PC-3 (cell line): Measurements from ENCODE around the gene PRAMEF2. TPM values are rescaled to one million over a fixed set of nuclear protein-coding genes. Genes with fewer than 3 reads are reported as not detected.
A peak's percentile ranks its signal among the peaks of the same experiment; 100 is the strongest.
"Not testable (repeated sequence)": the region's sequence is repeated elsewhere in the genome, so short reads cannot be mapped to it uniquely, and the experiment has no call there.

ENCODE experiments used
- ATAC-seq: fragments of 200-7000 bp; cut with Tn5 transposase; 2 replicates; pipeline ENCODE4 v1.9.1; 2020; ENCODE audit warnings: mild to moderate bottlenecking, moderate library complexity
- BruUV-seq: library from RNA; stranded (reverse); fragments of 400-500 nt; replicated peaks from 2 replicates; lab custom pipeline; 2021; lab: Mats Ljungman, UMichigan
- CTCF ChIA-PET: fragments of 300-600 bp; sonication (Branson Sonifier 250); formaldehyde crosslinking; loops from one replicate; lab custom pipeline; 2022; ENCODE audit warnings: antibody characterized with exemption; lab: Charles Lee
- POLR2A ChIA-PET: fragments of 300-600 bp; sonication (Branson Sonifier 250); formaldehyde crosslinking; loops from one replicate; lab custom pipeline; 2022; ENCODE audit warnings: antibody characterized with exemption; ENCODE audit not compliant: unreplicated experiment; lab: Charles Lee
- DNase-seq: peaks from one replicate; pipeline ENCODE4 v3.0.0-alpha.2; 2015
- H2AFZ ChIP-seq: fragments of 300-600 bp; sonication (generic); 2 replicates; pipeline ENCODE4 v1.6.0; 2016; ENCODE audit warnings: antibody characterized with exemption, low read length
- H3F3A ChIP-seq: fragments of 300-600 bp; sonication (generic); one replicate; pipeline ENCODE4 v1.6.0; 2017; ENCODE audit warnings: antibody characterized with exemption, low read length, control low read depth, mild to moderate bottlenecking; ENCODE audit not compliant: unreplicated experiment
- H3K27ac ChIP-seq: fragments of 300-600 bp; sonication (generic); 2 replicates; pipeline ENCODE4 v1.5.1; 2016; ENCODE audit warnings: mild to moderate bottlenecking, low read length
- H3K27me3 ChIP-seq: fragments of 300-600 bp; sonication (generic); 2 replicates; pipeline ENCODE4 v1.6.1; 2016; ENCODE audit warnings: low read length, mixed read lengths
- H3K36me3 ChIP-seq: fragments of 300-600 bp; sonication (generic); 2 replicates; pipeline ENCODE4 v1.6.1; 2016; ENCODE audit warnings: low read depth, mixed run types, low read length, mixed read lengths
- H3K4me1 ChIP-seq: fragments of 300-600 bp; sonication (generic); 2 replicates; pipeline ENCODE4 v1.5.1; 2016; ENCODE audit warnings: low read length; ENCODE audit not compliant: insufficient read depth
- H3K4me2 ChIP-seq: fragments of 300-600 bp; sonication (generic); 2 replicates; pipeline ENCODE4 v1.6.0; 2016; ENCODE audit warnings: low read length
- H3K4me3 ChIP-seq: fragments of 300-600 bp; sonication (generic); 2 replicates; pipeline ENCODE4 v1.5.1; 2016; ENCODE audit warnings: mild to moderate bottlenecking, low read length, mixed read lengths
- H3K79me2 ChIP-seq: fragments of 300-600 bp; sonication (generic); 2 replicates; pipeline ENCODE4 v1.6.1; 2017; ENCODE audit warnings: low read length, mixed read lengths
- H3K9ac ChIP-seq: fragments of 300-600 bp; sonication (generic); 2 replicates; pipeline ENCODE4 v1.6.0; 2016; ENCODE audit warnings: mild to moderate bottlenecking, low read length
- H3K9me2 ChIP-seq: fragments of 300-600 bp; sonication (generic); replicated peaks from 2 replicates; pipeline ENCODE4 v1.6.1; 2016; ENCODE audit warnings: mixed run types, low read length, mixed read lengths
- H3K9me3 ChIP-seq: fragments of 300-600 bp; sonication (generic); 2 replicates; pipeline ENCODE4 v1.6.1; 2016; ENCODE audit warnings: low read length, mixed read lengths
- H4K20me1 ChIP-seq: fragments of 300-600 bp; sonication (generic); 2 replicates; pipeline ENCODE4 v1.6.1; 2016; ENCODE audit warnings: low read length, mixed read lengths
- intact Hi-C: fragments of 100-400 bp; cut with micrococcal nuclease; formaldehyde crosslinking; loops from 2 replicates; pipeline ENCODE4 v1.9.0; 2023
- total RNA-seq: library from RNA; depleted of rRNA; stranded (reverse); fragments of >200 nt; gene quantifications from 2 replicates; pipeline ENCODE4 v1.2.3, GENCODE V29; 2014
- TF ChIP-seq, protein P1 (sequence below): fragments of 300-600 bp; sonication (generic); conservative IDR thresholded peaks from 2 replicates; pipeline ENCODE4 v1.5.1; 2017; ENCODE audit warnings: antibody characterized with exemption, low read depth, mild to moderate bottlenecking, low read length

Gene PRAMEF2
- total RNA-seq, 1 experiment from 2014 or later = not detected

DNA sequence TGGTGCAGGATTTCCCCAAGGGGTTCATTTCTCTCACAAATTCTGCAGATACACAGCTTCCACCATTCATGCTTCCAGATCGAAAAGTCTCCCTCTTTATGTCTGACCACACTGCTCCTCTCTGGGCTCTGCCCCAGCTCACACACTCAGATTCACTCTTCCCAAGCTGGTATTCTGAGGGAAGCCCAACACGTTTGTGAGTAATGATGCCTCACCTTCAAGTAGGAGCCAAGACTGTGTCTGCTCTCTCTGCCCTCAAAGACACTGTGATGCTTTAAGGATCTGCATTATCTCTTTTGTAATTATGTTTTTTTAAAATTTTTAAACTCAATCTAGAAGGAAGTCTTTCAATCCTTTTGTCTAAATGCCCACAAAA is 45.5 kb upstream of the PRAMEF2 start:
- H3K4me2 ChIP-seq = no peak overlapping the region

GRCh38 chr1:12819061-12819460 is 37.8 kb upstream of the PRAMEF2 start:
- H3K27me3 ChIP-seq = peaks cover 13% of the 10 kb centered on the region
- H3K4me3 ChIP-seq, DNase-seq, BruUV-seq, intact Hi-C loops, H3K4me2 ChIP-seq, H2AFZ ChIP-seq, H3K79me2 ChIP-seq, H3K27ac ChIP-seq, CTCF ChIA-PET, H3K9me3 ChIP-seq, H3K36me3 ChIP-seq, H3K9ac ChIP-seq, H3K4me1 ChIP-seq, H3K9me2 ChIP-seq, H3F3A ChIP-seq, ATAC-seq, POLR2A ChIA-PET, H4K20me1 ChIP-seq: not testable (repeated sequence)

More for the DNA sequence above, 45.5 kb upstream of the PRAMEF2 start:
- Histone ChIP-seq H3K79me2 (no peaks in the 10 kb centered on the region), H3K27ac (no peak overlapping the region), H3K4me3 (no peak overlapping the region), H3F3A (no peaks in the 10 kb centered on the region), H3K9me3 (no peaks in the 10 kb centered on the region), H3K9me2 (no peaks in the 10 kb centered on the region), H3K27me3 (peaks cover 20% of the 10 kb centered on the region), H3K4me1 (no peaks in the 10 kb centered on the region), H3K36me3 (no peaks in the 10 kb centered on the region), H2AFZ (no peak overlapping the region), H3K9ac (no peak overlapping the region), H4K20me1 (no peaks in the 10 kb centered on the region)
- TF ChIP-seq, protein P1, sequence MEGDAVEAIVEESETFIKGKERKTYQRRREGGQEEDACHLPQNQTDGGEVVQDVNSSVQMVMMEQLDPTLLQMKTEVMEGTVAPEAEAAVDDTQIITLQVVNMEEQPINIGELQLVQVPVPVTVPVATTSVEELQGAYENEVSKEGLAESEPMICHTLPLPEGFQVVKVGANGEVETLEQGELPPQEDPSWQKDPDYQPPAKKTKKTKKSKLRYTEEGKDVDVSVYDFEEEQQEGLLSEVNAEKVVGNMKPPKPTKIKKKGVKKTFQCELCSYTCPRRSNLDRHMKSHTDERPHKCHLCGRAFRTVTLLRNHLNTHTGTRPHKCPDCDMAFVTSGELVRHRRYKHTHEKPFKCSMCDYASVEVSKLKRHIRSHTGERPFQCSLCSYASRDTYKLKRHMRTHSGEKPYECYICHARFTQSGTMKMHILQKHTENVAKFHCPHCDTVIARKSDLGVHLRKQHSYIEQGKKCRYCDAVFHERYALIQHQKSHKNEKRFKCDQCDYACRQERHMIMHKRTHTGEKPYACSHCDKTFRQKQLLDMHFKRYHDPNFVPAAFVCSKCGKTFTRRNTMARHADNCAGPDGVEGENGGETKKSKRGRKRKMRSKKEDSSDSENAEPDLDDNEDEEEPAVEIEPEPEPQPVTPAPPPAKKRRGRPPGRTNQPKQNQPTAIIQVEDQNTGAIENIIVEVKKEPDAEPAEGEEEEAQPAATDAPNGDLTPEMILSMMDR = no peak
- DNase-seq (peak; percentile 20), ATAC-seq (no peak)
- ChIA-PET CTCF (no interaction called here), POLR2A (no interaction called here)
- BruUV-seq = no TSS peak
- intact Hi-C loops = no loop called here

- BruUV-seq, H3K4me1 ChIP-seq, H3K9me2 ChIP-seq, intact Hi-C loops, H3K27me3 ChIP-seq, H3K4me3 ChIP-seq, H3K4me2 ChIP-seq, H4K20me1 ChIP-seq, H3K9me3 ChIP-seq, CTCF ChIA-PET, POLR2A ChIA-PET, ATAC-seq, H3K27ac ChIP-seq, H3F3A ChIP-seq, H3K79me2 ChIP-seq, H2AFZ ChIP-seq, H3K9ac ChIP-seq, DNase-seq, H3K36me3 ChIP-seq: not testable (repeated sequence)
Observed at GRCh38 chr1:12831310-12831709, 25.6 kb upstream of the PRAMEF2 start, which contains the start of gene PRAMEF11. Gene PRAMEF11 (minus strand): TSS chr1:12831410. CDS start chr1:12828789, 2,621 bp downstream.

- H3K9me3 ChIP-seq, CTCF ChIA-PET, intact Hi-C loops, H3K9ac ChIP-seq, ATAC-seq, H3F3A ChIP-seq, H3K27me3 ChIP-seq, H3K4me3 ChIP-seq, DNase-seq, H3K4me1 ChIP-seq, H3K4me2 ChIP-seq, H3K79me2 ChIP-seq, BruUV-seq, H4K20me1 ChIP-seq, POLR2A ChIA-PET, H3K9me2 ChIP-seq, H2AFZ ChIP-seq, H3K27ac ChIP-seq, H3K36me3 ChIP-seq: not testable (repeated sequence)
Observed at GRCh38 chr1:12833251-12833650, 23.6 kb upstream of the PRAMEF2 start.

DNA sequence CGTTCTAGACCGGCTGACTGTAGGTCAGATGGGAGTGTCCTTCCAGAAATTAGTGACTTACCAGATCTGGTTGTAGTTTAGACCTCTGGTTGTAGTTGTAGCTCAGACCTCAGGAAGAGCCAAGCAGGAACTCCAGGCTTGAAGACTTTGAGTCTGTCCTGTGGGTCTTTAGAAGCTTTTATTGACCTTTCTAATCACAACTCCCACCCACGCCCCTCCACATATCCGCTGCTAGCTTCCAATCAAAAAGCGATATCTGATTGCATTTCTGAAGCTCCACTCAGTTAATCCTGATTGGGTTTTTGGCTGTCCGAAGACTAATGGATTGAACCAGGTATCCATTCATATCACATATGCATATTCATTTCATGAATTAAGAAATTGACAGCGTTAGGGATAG is 8.3 kb upstream of the PRAMEF2 start, which contains the start of gene HNRNPCL1:
Gene HNRNPCL1, minus strand, starts transcription at position 101 of the 400 bp plus-strand sequence. CDS start 431 bp downstream, outside the sequence.
- H3K27me3 ChIP-seq, CTCF ChIA-PET, intact Hi-C loops, H3K9me2 ChIP-seq, H2AFZ ChIP-seq, H3K4me3 ChIP-seq, ATAC-seq, BruUV-seq, H3K79me2 ChIP-seq, H3F3A ChIP-seq, H3K4me2 ChIP-seq, H3K4me1 ChIP-seq, POLR2A ChIA-PET, H3K9ac ChIP-seq, H3K27ac ChIP-seq, H4K20me1 ChIP-seq, H3K9me3 ChIP-seq, DNase-seq, H3K36me3 ChIP-seq: not testable (repeated sequence)
